GM12864 (cell line): ENCODE results near the gene SDHAF3.

Experiments used
- DNase-seq: peaks from one replicate; pipeline ENCODE4 v3.0.0-alpha.2; 2011; ENCODE audit warnings: low read depth
- H3K4me3 ChIP-seq: 2 replicates; pipeline ENCODE4 v1.5.1; 2011; ENCODE audit warnings: mild to moderate bottlenecking, low read depth, low read length, control low read depth
- TF ChIP-seq, protein P1 (sequence below): IDR thresholded peaks from 2 replicates; pipeline ENCODE4 v1.5.1; 2011; ENCODE audit warnings: low read depth, mild to moderate bottlenecking, moderate library complexity, low read length, control low read depth, inconsistent platforms; ENCODE audit errors: missing control alignments

The SDHAF3 gene

DNA sequence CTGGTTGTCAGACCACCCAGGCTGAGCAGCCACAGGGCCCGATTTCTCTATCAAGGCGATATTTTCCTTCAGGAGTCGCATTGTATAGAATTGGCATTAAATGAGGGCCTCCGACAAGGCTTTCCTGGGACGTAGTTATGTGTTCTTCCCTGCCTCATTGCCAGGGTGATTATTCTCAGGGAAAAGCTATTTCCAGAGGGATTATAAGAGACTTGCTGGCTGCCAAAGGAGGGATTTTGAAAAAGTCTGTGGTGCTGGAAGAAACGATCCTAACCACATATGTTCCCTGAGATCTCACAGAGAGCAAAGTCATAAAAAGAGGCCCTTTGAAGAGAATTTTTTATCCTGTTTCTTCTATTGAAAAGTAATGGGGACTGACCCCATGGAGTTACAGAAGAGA lies 27.7 kb upstream of the SDHAF3 start:
- H3K4me3 ChIP-seq, result no peak overlapping the region
- DNase-seq, result no peak
- TF ChIP-seq, protein P1, sequence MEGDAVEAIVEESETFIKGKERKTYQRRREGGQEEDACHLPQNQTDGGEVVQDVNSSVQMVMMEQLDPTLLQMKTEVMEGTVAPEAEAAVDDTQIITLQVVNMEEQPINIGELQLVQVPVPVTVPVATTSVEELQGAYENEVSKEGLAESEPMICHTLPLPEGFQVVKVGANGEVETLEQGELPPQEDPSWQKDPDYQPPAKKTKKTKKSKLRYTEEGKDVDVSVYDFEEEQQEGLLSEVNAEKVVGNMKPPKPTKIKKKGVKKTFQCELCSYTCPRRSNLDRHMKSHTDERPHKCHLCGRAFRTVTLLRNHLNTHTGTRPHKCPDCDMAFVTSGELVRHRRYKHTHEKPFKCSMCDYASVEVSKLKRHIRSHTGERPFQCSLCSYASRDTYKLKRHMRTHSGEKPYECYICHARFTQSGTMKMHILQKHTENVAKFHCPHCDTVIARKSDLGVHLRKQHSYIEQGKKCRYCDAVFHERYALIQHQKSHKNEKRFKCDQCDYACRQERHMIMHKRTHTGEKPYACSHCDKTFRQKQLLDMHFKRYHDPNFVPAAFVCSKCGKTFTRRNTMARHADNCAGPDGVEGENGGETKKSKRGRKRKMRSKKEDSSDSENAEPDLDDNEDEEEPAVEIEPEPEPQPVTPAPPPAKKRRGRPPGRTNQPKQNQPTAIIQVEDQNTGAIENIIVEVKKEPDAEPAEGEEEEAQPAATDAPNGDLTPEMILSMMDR, result no peak

DNA sequence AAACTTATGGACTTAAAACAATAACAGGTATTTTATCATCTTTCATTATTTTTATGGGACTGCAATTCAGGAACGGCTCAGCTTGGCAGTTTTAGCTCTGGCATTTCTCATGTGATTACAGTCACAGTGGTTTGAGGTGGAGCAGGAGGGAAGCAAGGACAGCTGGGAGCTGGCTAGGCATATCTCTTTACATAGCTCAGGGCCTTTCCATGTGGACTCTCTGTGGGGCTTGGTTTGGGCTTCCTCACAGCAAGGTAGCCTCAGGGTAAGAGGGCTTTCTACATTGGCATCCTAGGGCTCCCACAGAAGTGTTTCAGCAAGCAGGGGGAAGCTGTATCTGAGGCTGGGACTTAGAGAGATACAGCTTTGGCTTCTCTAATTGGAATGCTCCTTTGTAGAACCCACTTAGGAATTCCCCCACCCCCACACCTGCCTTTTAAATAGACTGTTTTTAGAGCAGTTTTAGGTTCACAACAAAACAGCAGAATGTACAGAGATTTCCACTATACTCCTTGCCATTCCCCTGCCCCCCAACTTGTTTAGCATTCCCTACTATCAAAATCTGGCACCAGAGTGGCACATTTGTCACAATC lies 26.6 kb upstream of the SDHAF3 start:
- TF ChIP-seq, protein P1, result no peak
- no peak for DNase-seq
- H3K4me3 ChIP-seq, result no peak overlapping the region

GRCh38 chr7:97094284-97094930 lies 23.1 kb upstream of the SDHAF3 start:
- TF ChIP-seq, protein P1, result no peak
- no peak for DNase-seq
- H3K4me3 ChIP-seq, result no peak overlapping the region

DNA sequence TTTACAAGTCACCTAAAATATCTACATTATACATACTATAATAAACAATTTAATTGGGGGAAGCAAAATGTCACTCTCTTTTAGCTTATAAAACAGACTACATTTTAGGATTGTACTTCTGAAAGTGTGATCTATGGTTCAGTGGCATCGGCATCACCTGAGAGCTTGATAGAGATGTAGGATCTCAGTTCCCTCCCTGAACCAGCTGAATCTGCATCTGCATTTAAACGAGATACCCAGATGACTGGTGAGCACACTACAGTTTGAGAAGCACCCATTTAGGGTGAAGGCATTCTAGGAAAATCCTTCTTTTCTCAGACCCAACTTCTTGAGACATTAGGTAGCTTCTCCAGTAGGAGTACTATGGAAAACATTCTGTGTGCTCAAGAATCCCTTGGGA lies 21.5 kb upstream of the SDHAF3 start:
- TF ChIP-seq, protein P1, result no peak
- H3K4me3 ChIP-seq, result no peak overlapping the region
- DNase-seq, result no peak

DNA sequence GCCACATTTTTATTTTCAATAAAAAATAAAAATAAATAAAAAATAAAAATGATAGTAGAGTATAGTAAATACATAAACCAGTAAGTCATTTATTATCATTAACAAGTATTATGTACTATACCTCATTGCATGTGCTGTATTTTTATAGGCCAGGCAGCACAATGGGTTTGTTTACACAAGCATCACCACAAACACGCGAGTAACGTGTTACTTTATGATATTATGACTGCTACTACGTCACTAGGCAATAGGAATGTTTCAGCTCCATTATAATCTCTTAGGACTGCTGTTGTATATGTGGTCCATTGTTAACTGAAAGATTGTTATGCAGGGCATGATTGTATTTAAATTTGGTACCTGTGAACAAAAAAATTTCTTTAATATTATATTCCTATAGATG lies 20.8 kb upstream of the SDHAF3 start:
- TF ChIP-seq, protein P1, result no peak
- H3K4me3 ChIP-seq, result no peak overlapping the region
- DNase-seq, result no peak

GRCh38 chr7:97104719-97105238 lies 12.7 kb upstream of the SDHAF3 start:
- TF ChIP-seq, protein P1, result peak; percentile 78
- H3K4me3 ChIP-seq, result no peak overlapping the region
- no peak for DNase-seq

DNA sequence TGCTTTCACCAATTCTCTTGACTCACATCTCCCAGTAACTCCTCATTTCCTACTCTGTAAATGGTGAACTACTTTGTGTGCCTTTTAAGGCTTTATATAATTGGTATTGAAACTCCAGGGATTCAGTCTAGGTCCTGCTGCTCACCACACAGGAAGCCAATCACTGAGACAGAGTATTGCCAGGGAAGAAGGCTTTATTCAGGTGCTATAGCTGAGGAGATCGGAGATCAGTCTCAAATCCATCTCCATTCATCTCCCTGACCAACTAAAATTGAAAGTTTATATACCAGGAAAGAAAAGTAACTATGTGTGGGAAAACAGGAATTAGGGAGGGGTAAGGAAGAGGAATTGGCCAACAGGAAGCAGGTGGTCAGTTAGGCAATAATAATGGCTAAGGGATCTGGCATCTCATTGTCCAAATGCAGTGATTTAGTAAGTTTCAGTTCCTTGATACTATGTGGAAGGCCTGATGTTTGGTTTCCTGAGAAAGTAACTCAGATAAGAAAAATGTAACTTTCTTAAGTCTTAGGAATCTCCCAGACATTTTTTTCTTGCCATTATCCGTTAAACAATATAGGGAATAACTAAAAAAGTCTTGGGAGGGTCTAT lies 10.2 kb upstream of the SDHAF3 start:
- no peak for DNase-seq
- no peak overlapping the region for H3K4me3 ChIP-seq
- TF ChIP-seq, protein P1, result no peak
